ENCODE measurements around the gene ANKLE1. TPM values are rescaled to one million over a fixed set of nuclear protein-coding genes. Genes with fewer than 3 reads are reported as not detected.
A peak's percentile ranks its signal among the peaks of the same experiment; 100 is the strongest.
"Not testable (repeated sequence)": the region's sequence is repeated elsewhere in the genome, so short reads cannot be mapped to it uniquely, and the experiment has no call there.

Gene ANKLE1
- total RNA-seq, 5 donors from 2014 or later (not counting 1 experiment from before 2014, with no cell fraction given): 0.93 to 6.5 (median 2.9) TPM

- Histone ChIP-seq H3K4me3 (ENCODE audit: control insufficient read depth in 1 of 2, extremely low read depth in 1 of 2, low read length in 1 of 2) (peak overlapping the region; percentile 69 to 72), H3K4me1 (ENCODE audit: control insufficient read depth in 1 of 2, extremely low read depth in 1 of 2, insufficient read depth in 2 of 2, low read length in 2 of 2) (peaks cover 0 to 16% of the 10 kb centered on the region in 2 experiments), H3K27ac (ENCODE audit: low read length) (no peak overlapping the region), H3K27me3 (replicated peaks in 1 of 2; ENCODE audit: control insufficient read depth in 2 of 2, extremely low read depth in 1 of 2, insufficient read depth in 2 of 2, low read length in 1 of 2) (peaks cover 0 to 15% of the 10 kb centered on the region in 2 experiments), H3K36me3 (ENCODE audit: control insufficient read depth in 2 of 2, extremely low read depth in 1 of 2, insufficient read depth in 1 of 2, low read length in 1 of 2) (peaks cover 0 to 7% of the 10 kb centered on the region in 2 donors), H3K9me3 (no peaks in the 10 kb centered on the region)
- peaks cover 3% of the 10 kb centered on the region for H3K36me3 Mint-ChIP-seq
- peak overlapping the region; percentile 82 to 92 (median 89) for H3K4me3 Mint-ChIP-seq
- H3K27ac Mint-ChIP-seq: peak overlapping the region; percentile 43 to 75
- DNase-seq (peak; percentile 55 to 87 (median 69)), ATAC-seq (replicated peaks in 1 of 4) (peak; percentile 94 to 97 (median 96))
- ChIA-PET POLR2A (no interaction called here), CTCF (interaction anchor here (0.6 to 2.0 kb wide), 8 partner anchors 13 to 188 kb away, joined by 3 to 13 read pairs (median 6); partner anchors contain the start of genes DDA1 (in 1 of the 2) and MRPL34 (in 1 of the 2))
- WGBS (ENCODE audit: insufficient coverage): 2% methylated on average over 41 of the region's 46 CpGs
- peaks cover 5 to 8% (median 8%) of the 10 kb centered on the region in 3 donors for H3K4me1 Mint-ChIP-seq
- H3K9me3 Mint-ChIP-seq: no peaks in the 10 kb centered on the region
- H3K27me3 Mint-ChIP-seq: peaks cover 0 to 6% of the 10 kb centered on the region in 2 donors
Observed at GRCh38 chr19:17292301-17293074, 10.8 kb downstream of the ANKLE1 start.

GRCh38 chr19:17293605-17294004 is 11.9 kb downstream of the ANKLE1 start:
- POLR2A ChIA-PET: no interaction called here
- WGBS (ENCODE audit: insufficient coverage): 95% methylated on average over 13 of the region's 14 CpGs
- H3K27me3 Mint-ChIP-seq: peaks cover 0 to 2% of the 10 kb centered on the region in 2 donors
- peaks cover 0 to 7% of the 10 kb centered on the region in 2 donors for H3K36me3 ChIP-seq (ENCODE audit: control insufficient read depth in 2 of 2, extremely low read depth in 1 of 2, insufficient read depth in 1 of 2, low read length in 1 of 2)
- no peak overlapping the region for H3K4me3 ChIP-seq (ENCODE audit: control insufficient read depth in 1 of 2, extremely low read depth in 1 of 2, low read length in 1 of 2)
- ATAC-seq (replicated peaks in 1 of 4): no peak
- peaks cover 7% of the 10 kb centered on the region for H3K36me3 Mint-ChIP-seq
- CTCF ChIA-PET: interaction anchor here (0.7 to 2.0 kb wide), 6 partner anchors 12 to 187 kb away, joined by 3 to 8 read pairs (median 6); partner anchors contain the start of genes DDA1 (in 1 of the 2) and MRPL34 (in 1 of the 2)
- H3K9me3 Mint-ChIP-seq: no peaks in the 10 kb centered on the region
- peaks cover 0 to 8% of the 10 kb centered on the region in 2 experiments for H3K27me3 ChIP-seq (replicated peaks in 1 of 2; ENCODE audit: control insufficient read depth in 2 of 2, extremely low read depth in 1 of 2, insufficient read depth in 2 of 2, low read length in 1 of 2)
- no peak overlapping the region for H3K27ac Mint-ChIP-seq
- no peak for DNase-seq
- H3K4me1 Mint-ChIP-seq: peaks cover 5 to 8% (median 8%) of the 10 kb centered on the region in 3 donors
- H3K9me3 ChIP-seq: no peaks in the 10 kb centered on the region
- H3K4me1 ChIP-seq (ENCODE audit: control insufficient read depth in 1 of 2, extremely low read depth in 1 of 2, insufficient read depth in 2 of 2, low read length in 2 of 2): peaks cover 0 to 16% of the 10 kb centered on the region in 2 experiments
- H3K4me3 Mint-ChIP-seq: no peak overlapping the region
- H3K27ac ChIP-seq (ENCODE audit: low read length): no peak overlapping the region

DNA sequence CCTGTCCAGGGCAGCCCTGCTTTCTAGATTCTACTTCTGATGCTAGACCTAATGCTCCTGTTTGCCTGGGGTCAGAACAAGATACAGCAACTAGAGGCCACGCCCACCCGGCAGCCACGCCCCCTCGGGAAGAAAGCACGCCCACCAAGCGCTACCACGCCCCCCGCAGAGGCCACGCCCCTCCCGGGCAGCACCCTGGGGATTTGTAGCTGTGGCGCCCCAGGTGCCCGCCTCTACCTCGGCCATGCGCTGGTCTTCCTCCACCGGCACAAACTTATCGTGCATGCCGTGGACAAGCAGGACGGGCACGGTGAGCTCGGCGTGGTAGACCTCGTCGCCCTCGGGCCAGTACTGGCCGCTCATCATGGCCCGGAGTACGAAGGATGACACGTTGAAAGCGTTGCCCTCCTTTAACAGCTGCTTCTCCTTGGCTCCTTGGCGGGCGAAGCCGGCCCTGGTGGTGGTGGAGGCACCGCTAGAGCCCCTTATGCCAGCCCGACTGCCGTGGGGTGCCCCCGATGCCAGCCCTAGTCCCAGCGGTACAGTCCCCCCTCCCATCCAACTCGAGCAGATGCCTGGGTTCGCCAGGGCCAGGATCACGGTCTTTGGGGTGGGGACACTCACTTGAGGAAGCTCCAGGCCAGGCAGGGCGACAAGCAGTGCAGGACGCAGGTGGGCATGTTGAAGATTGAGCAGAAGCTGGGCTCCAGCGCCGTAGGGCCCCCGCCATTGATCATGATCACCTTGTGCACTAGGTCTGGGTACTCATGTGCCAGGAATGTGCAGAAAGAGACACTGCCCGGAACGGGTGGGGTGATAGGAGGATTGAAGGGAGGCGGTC is 12.6 kb downstream of the ANKLE1 start:
- H3K27me3 Mint-ChIP-seq: no peaks in the 10 kb centered on the region
- no peak overlapping the region for H3K4me3 ChIP-seq (ENCODE audit: control insufficient read depth in 1 of 2, extremely low read depth in 1 of 2, low read length in 1 of 2)

GRCh38 chr19:17295551-17295950 is 13.8 kb downstream of the ANKLE1 start:
- H3K4me1 ChIP-seq (ENCODE audit: control insufficient read depth in 1 of 2, extremely low read depth in 1 of 2, insufficient read depth in 2 of 2, low read length in 2 of 2): peaks cover 0 to 11% of the 10 kb centered on the region in 2 experiments
- H3K27ac ChIP-seq (ENCODE audit: low read length); POLR2A ChIA-PET; H3K4me1 Mint-ChIP-seq; H3K27ac Mint-ChIP-seq; H3K36me3 Mint-ChIP-seq; H3K9me3 Mint-ChIP-seq; H3K9me3 ChIP-seq; DNase-seq; H3K36me3 ChIP-seq (ENCODE audit: control insufficient read depth in 2 of 2, extremely low read depth in 1 of 2, insufficient read depth in 1 of 2, low read length in 1 of 2); H3K4me3 ChIP-seq (ENCODE audit: control insufficient read depth in 1 of 2, extremely low read depth in 1 of 2, low read length in 1 of 2); H3K4me3 Mint-ChIP-seq; ATAC-seq (replicated peaks in 1 of 4); H3K27me3 ChIP-seq (replicated peaks in 1 of 2; ENCODE audit: control insufficient read depth in 2 of 2, extremely low read depth in 1 of 2, insufficient read depth in 2 of 2, low read length in 1 of 2); H3K27me3 Mint-ChIP-seq: not testable (repeated sequence)
- whole genome bisulfite sequencing (ENCODE audit: insufficient coverage): 100% methylated on average over 4 of the region's 6 CpGs
- CTCF ChIA-PET: interaction anchor here in 1 of 2 donors (0.6 kb wide), 1 partner anchor 37 kb away, joined by 3 read pairs; no protein-coding TSS in a partner anchor

More for the DNA sequence above, 12.6 kb downstream of the ANKLE1 start:
- Histone ChIP-seq H3K27me3 (replicated peaks in 1 of 2; ENCODE audit: control insufficient read depth in 2 of 2, extremely low read depth in 1 of 2, insufficient read depth in 2 of 2, low read length in 1 of 2) (peaks cover 0 to 7% of the 10 kb centered on the region in 2 experiments), H3K27ac (ENCODE audit: low read length) (no peak overlapping the region), H3K9me3 (no peaks in the 10 kb centered on the region), H3K4me1 (ENCODE audit: control insufficient read depth in 1 of 2, extremely low read depth in 1 of 2, insufficient read depth in 2 of 2, low read length in 2 of 2) (peaks cover 0 to 16% of the 10 kb centered on the region in 2 experiments), H3K36me3 (ENCODE audit: control insufficient read depth in 2 of 2, extremely low read depth in 1 of 2, insufficient read depth in 1 of 2, low read length in 1 of 2) (peaks cover 0 to 7% of the 10 kb centered on the region in 2 donors)
- no peaks in the 10 kb centered on the region for H3K9me3 Mint-ChIP-seq
- ChIA-PET CTCF (no interaction called here), POLR2A (no interaction called here)
- peaks cover 5 to 8% (median 8%) of the 10 kb centered on the region in 3 donors for H3K4me1 Mint-ChIP-seq
- H3K36me3 Mint-ChIP-seq: peaks cover 7% of the 10 kb centered on the region
- H3K27ac Mint-ChIP-seq: no peak overlapping the region
- ATAC-seq (replicated peaks in 1 of 4): no peak
- DNase-seq: peak in 21 of 35 experiments; percentile 16 to 61 (median 33)
- H3K4me3 Mint-ChIP-seq: no peak overlapping the region
- 87% methylated on average over 37 of the region's 48 CpGs for WGBS (ENCODE audit: insufficient coverage)

GRCh38 chr19:17296273-17296672 is 14.6 kb downstream of the ANKLE1 start:
- ATAC-seq (replicated peaks in 1 of 4) (no peak), DNase-seq (no peak)
- WGBS (ENCODE audit: insufficient coverage): 100% methylated on average over 1 of the region's 4 CpGs
- Mint-ChIP-seq H3K27me3 (no peaks in the 10 kb centered on the region), H3K4me1 (peaks cover 5 to 8% (median 8%) of the 10 kb centered on the region in 3 donors), H3K27ac (no peak overlapping the region), H3K4me3 (no peak overlapping the region), H3K9me3 (no peaks in the 10 kb centered on the region), H3K36me3 (peaks cover 7% of the 10 kb centered on the region)
- Histone ChIP-seq H3K36me3 (ENCODE audit: control insufficient read depth in 2 of 2, extremely low read depth in 1 of 2, insufficient read depth in 1 of 2, low read length in 1 of 2) (peaks cover 0 to 7% of the 10 kb centered on the region in 2 donors), H3K9me3 (no peaks in the 10 kb centered on the region), H3K27ac (ENCODE audit: low read length) (no peak overlapping the region), H3K4me3 (ENCODE audit: control insufficient read depth in 1 of 2, extremely low read depth in 1 of 2, low read length in 1 of 2) (no peak overlapping the region), H3K4me1 (ENCODE audit: control insufficient read depth in 1 of 2, extremely low read depth in 1 of 2, insufficient read depth in 2 of 2, low read length in 2 of 2) (peaks cover 0 to 11% of the 10 kb centered on the region in 2 experiments), H3K27me3 (replicated peaks in 1 of 2; ENCODE audit: control insufficient read depth in 2 of 2, extremely low read depth in 1 of 2, insufficient read depth in 2 of 2, low read length in 1 of 2) (peaks cover 0 to 2% of the 10 kb centered on the region in 2 experiments)
- ChIA-PET CTCF (interaction anchor here in 1 of 2 donors (0.6 to 0.7 kb wide), 2 partner anchors 15 to 38 kb away, joined by 3 to 7 read pairs; no protein-coding TSS in a partner anchor), POLR2A (interaction anchor here in 1 of 2 donors (0.7 kb wide), 1 partner anchor 480 kb away, joined by 9 read pairs; no protein-coding TSS in a partner anchor)

DNA sequence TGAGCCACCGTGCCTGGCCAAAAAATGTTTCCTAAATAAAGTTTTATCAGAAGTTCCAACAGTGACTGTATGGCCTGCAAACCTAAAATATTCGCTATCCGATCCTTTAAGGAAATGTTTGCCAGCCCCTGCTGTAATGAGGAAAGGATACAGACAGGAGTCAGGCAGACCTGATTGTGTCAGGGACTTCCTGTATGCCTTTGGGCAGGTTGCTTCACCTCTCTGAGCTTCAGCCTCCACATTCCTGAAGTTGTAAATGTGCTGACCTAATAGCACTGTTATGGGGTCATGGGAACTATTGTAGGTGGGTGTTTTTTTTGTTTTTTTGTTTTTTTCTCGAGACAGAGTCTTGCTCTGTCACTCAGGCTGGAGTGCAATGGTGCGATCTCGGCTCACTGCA is 15.3 kb downstream of the ANKLE1 start:
- WGBS (ENCODE audit: insufficient coverage): 85% methylated on average over 3 of the region's 6 CpGs
- H3K9me3 Mint-ChIP-seq: no peaks in the 10 kb centered on the region
- Histone ChIP-seq H3K27me3 (replicated peaks in 1 of 2; ENCODE audit: control insufficient read depth in 2 of 2, extremely low read depth in 1 of 2, insufficient read depth in 2 of 2, low read length in 1 of 2) (peaks cover 0 to 2% of the 10 kb centered on the region in 2 experiments), H3K27ac (ENCODE audit: low read length) (no peak overlapping the region), H3K4me3 (ENCODE audit: control insufficient read depth in 1 of 2, extremely low read depth in 1 of 2, low read length in 1 of 2) (no peak overlapping the region), H3K36me3 (ENCODE audit: control insufficient read depth in 2 of 2, extremely low read depth in 1 of 2, insufficient read depth in 1 of 2, low read length in 1 of 2) (peaks cover 0 to 7% of the 10 kb centered on the region in 2 donors), H3K9me3 (no peaks in the 10 kb centered on the region), H3K4me1 (ENCODE audit: control insufficient read depth in 1 of 2, extremely low read depth in 1 of 2, insufficient read depth in 2 of 2, low read length in 2 of 2) (peaks cover 0 to 9% of the 10 kb centered on the region in 2 experiments)
- DNase-seq (no peak), ATAC-seq (replicated peaks in 1 of 4) (no peak)
- POLR2A ChIA-PET: interaction anchor here in 1 of 2 donors (0.7 kb wide), 1 partner anchor 479 kb away, joined by 9 read pairs; no protein-coding TSS in a partner anchor
- H3K4me1 Mint-ChIP-seq: peaks cover 4 to 8% (median 7%) of the 10 kb centered on the region in 3 donors
- no peak overlapping the region for H3K27ac Mint-ChIP-seq
- H3K27me3 Mint-ChIP-seq: no peaks in the 10 kb centered on the region
- CTCF ChIA-PET: interaction anchor here in 1 of 2 donors (1.4 kb wide), 1 partner anchor 8 kb away, joined by 4 read pairs; the partner anchor contains the start of gene MRPL34
- peaks cover 7% of the 10 kb centered on the region for H3K36me3 Mint-ChIP-seq
- H3K4me3 Mint-ChIP-seq: no peak overlapping the region
